Measurements from ENCODE around the gene ZNF483. TPM values are rescaled to one million over a fixed set of nuclear protein-coding genes. Genes with fewer than 3 reads are reported as not detected.

ZNF483 gene
- total and polyA plus RNA-seq, 9 of the 15 experiments (the other 6 are each of a cell fraction or from before 2014, with no cell fraction given): 0.04 to 1.0 (median 0.38) TPM

DNA sequence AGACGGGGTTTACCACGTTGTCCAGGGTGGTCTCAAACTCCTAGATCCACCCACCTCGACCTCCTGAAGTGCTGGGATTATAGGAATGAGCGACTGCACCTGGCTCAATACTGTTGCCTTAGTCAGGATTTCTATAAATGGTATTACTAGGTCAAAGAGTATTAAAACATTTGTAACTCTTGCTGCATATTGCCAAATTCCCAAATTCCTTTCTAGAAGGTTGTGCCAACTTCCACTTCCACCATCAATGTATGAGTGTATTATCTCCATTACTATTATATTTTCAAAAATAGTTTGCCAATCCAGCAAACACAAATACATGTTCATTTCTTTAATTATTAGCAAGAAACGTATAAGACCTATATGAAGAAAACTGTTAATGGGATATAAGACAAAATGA lies 63.9 kb downstream of the ZNF483 start:
- no peak overlapping the region for H2AFZ ChIP-seq (ENCODE audit: low read depth, low read length)
- H3K9ac ChIP-seq (ENCODE audit: insufficient read depth in 1 of 2, low read depth in 2 of 2, low read length in 2 of 2): no peak overlapping the region
- FAIRE-seq (no peak), ATAC-seq (no peak), DNase-seq (ENCODE audit: extremely low read depth in 1 of 4, low spot score in 3 of 4) (no peak)
- no peaks in the 10 kb centered on the region for H3K79me2 ChIP-seq (ENCODE audit: control insufficient read depth, insufficient read depth, low read length)
- H3K4me3 ChIP-seq: no peak overlapping the region
- BruUV-seq (replicated peaks): no TSS peak
- H3K27me3 ChIP-seq (ENCODE audit: control insufficient read depth in 2 of 2, insufficient read depth in 2 of 2, low read length in 2 of 2): peaks cover 0 to 5% of the 10 kb centered on the region in 2 experiments; a peak in 4 of 5 replicates
- intact Hi-C loops (cut with micrococcal nuclease) (no loop called here), in situ Hi-C loops (cut with MboI) (no loop called here)
- no peak overlapping the region for H3K27ac ChIP-seq (ENCODE audit: extremely low read depth, low read depth, low read length)
- H3K4me2 ChIP-seq (ENCODE audit: insufficient read depth, low read length): no peak overlapping the region
- no peaks in the 10 kb centered on the region for H4K20me1 ChIP-seq (replicated peaks; ENCODE audit: control insufficient read depth, insufficient read depth, low read length)
- H3K36me3 ChIP-seq (ENCODE audit: control insufficient read depth, insufficient read depth, low read length): no peaks in the 10 kb centered on the region
- H3K9me1 ChIP-seq (ENCODE audit: control insufficient read depth, insufficient read depth, low read length): no peaks in the 10 kb centered on the region
- no peak for TF ChIP-seq MCM5 (IDR thresholded peaks at IDR 0.05; ENCODE audit: low read depth)
- TF ChIP-seq NFIC (IDR thresholded peaks at IDR 0.05): no peak
- no peak for TF ChIP-seq CBX1 (IDR thresholded peaks at IDR 0.05; ENCODE audit: low read depth)
- TF ChIP-seq ZNF707 (CRISPR knock-in tag; conservative IDR thresholded peaks at IDR 0.05): no peak
- TF ChIP-seq HDAC6 (IDR thresholded peaks at IDR 0.05; ENCODE audit: low read depth, low read length): no peak
- TF ChIP-seq TRIM25 (IDR thresholded peaks at IDR 0.05; ENCODE audit: borderline replicate concordance): no peak
- TF ChIP-seq RAD21 (CRISPR knock-in tag; conservative IDR thresholded peaks at IDR 0.05 in 1 of 2, IDR thresholded peaks at IDR 0.05 in 1 of 2): no peak
- TF ChIP-seq KAT7 (CRISPR knock-in tag; IDR thresholded peaks at IDR 0.05; ENCODE audit: borderline replicate concordance): no peak
- TF ChIP-seq SPI1 (IDR thresholded peaks at IDR 0.05; ENCODE audit: borderline replicate concordance, low read depth, low read length): no peak
- ChIA-PET POLR2A (interaction anchor here (0.6 kb wide), 1 partner anchor 367 kb away, joined by 4 read pairs; no protein-coding TSS in a partner anchor), CTCF (ENCODE audit: low intra/inter-chr PET ratio) (interaction anchor here (0.6 kb wide), 1 partner anchor 24 kb away, joined by 4 read pairs; no protein-coding TSS in a partner anchor)
- WGBS (ENCODE audit: insufficient coverage, low coverage, missing lambda C conversion rate): 2% methylated on average over 5 of the region's 5 CpGs
- H3K4me1 ChIP-seq (replicated peaks in 1 of 2; ENCODE audit: control insufficient read depth in 2 of 2, insufficient read depth in 2 of 2, low read length in 2 of 2): no peaks in the 10 kb centered on the region
- H3K9me3 ChIP-seq (replicated peaks; ENCODE audit: control insufficient read depth, insufficient read depth, low read depth, low read length): no peaks in the 10 kb centered on the region

Data from K562 (cell line).